Upper lobe of left lung (tissue), 6 donors: ENCODE measurements around the gene NID2. TPM values are rescaled to one million over a fixed set of nuclear protein-coding genes. Genes with fewer than 3 reads are reported as not detected.

ENCODE experiments used
- ATAC-seq, 2 donors: fragments of 200-7000 bp; cut with Tn5 transposase; one replicate each; pipeline ENCODE4 v1.9.1; 2022; ENCODE audit warnings: mild to moderate bottlenecking in 2 of 2, moderate library complexity in 2 of 2; ENCODE audit not compliant: low FRiP score in 2 of 2
- DNase-seq, 2 donors: peaks; one replicate each; pipeline ENCODE4 v3.0.0-alpha.2; 2019 to 2020
- H3K27ac ChIP-seq, 4 donors: fragments of 200-600 bp; sonication (generic); one replicate each; pipeline ENCODE4 v1.5.1; 2016 to 2019
- H3K27me3 ChIP-seq, 4 donors: fragments of 200-600 bp; sonication (generic); one replicate each; pipeline ENCODE4 v1.5.1; 2017 to 2019
- H3K36me3 ChIP-seq, 4 donors: fragments of 200-600 bp; sonication (generic); one replicate each; pipeline ENCODE4 v1.5.1; 2016 to 2019
- H3K4me1 ChIP-seq, 4 donors: fragments of 200-600 bp; sonication (generic); one replicate each; pipeline ENCODE4 v1.5.1; 2018 to 2019
- H3K4me3 ChIP-seq, 4 donors: fragments of 200-600 bp; sonication (generic); one replicate each; pipeline ENCODE4 v1.5.1; 2017 to 2019; ENCODE audit warnings: mild to moderate bottlenecking in 2 of 4, moderate library complexity in 1 of 4
- H3K9me3 ChIP-seq, 4 donors: fragments of 200-600 bp; sonication (generic); one replicate each; pipeline ENCODE4 v1.5.1; 2018 to 2019
- EP300 ChIP-seq, 4 donors: sonication (generic); formaldehyde crosslinking; IDR thresholded peaks; one replicate each; pipeline ENCODE4 v1.5.1; 2017; ENCODE audit warnings: antibody characterized with exemption in 4 of 4, control low read depth in 2 of 4
- POLR2A ChIP-seq, 4 donors: fragments of 450-650 bp; IDR thresholded peaks; one replicate each; pipeline ENCODE4 v1.5.1; 2016 to 2017; ENCODE audit warnings: antibody characterized with exemption in 4 of 4, mild to moderate bottlenecking in 2 of 4
- POLR2AphosphoS5 ChIP-seq, 2 donors: sonication (generic); formaldehyde crosslinking; IDR thresholded peaks; one replicate each; pipeline ENCODE4 v1.5.1; 2017; ENCODE audit warnings: antibody characterized with exemption in 2 of 2
- WGBS, 2 donors: methylation state at CpG; one replicate each; pipeline ENCODE4 v1.1.5; 2017 to 2018; 5-methylcytosine and 5-hydroxymethylcytosine counted together
- total RNA-seq, 6 donors: library from RNA; depleted of rRNA in 4 of 6; stranded (reverse); fragments of >200 nt in 4 of 6; gene quantifications; one replicate each; pipeline versions ENCODE4 v1.1.0 to v1.2.1, GENCODE V29; 2016 to 2021
- TF ChIP-seq, protein P1 (sequence below), 6 experiments: fragments of 450-650 bp in 4 of 6; fragments of 200-600 bp in 2 of 6; sonication (generic) in 2 of 6; IDR thresholded peaks; one replicate each; pipeline ENCODE4 v1.5.1; 2016 to 2019; ENCODE audit warnings: antibody characterized with exemption in 6 of 6
- donor health status: DM: no; HTN: no; CAD: no; lungs with moderate emphysema.
- donor health status: DM: no; HTN: yes; CAD: no; lungs with severe emphysema.

Gene NID2
- total RNA-seq, 6 donors from 2014 or later: 4.9 to 33.5 (median 8.3) TPM

- peaks cover 0 to 9% (median 5%) of the 10 kb centered on the region in 4 donors for H3K27me3 ChIP-seq
- DNase-seq (no peak), ATAC-seq (no peak)
- TF ChIP-seq, protein P1, sequence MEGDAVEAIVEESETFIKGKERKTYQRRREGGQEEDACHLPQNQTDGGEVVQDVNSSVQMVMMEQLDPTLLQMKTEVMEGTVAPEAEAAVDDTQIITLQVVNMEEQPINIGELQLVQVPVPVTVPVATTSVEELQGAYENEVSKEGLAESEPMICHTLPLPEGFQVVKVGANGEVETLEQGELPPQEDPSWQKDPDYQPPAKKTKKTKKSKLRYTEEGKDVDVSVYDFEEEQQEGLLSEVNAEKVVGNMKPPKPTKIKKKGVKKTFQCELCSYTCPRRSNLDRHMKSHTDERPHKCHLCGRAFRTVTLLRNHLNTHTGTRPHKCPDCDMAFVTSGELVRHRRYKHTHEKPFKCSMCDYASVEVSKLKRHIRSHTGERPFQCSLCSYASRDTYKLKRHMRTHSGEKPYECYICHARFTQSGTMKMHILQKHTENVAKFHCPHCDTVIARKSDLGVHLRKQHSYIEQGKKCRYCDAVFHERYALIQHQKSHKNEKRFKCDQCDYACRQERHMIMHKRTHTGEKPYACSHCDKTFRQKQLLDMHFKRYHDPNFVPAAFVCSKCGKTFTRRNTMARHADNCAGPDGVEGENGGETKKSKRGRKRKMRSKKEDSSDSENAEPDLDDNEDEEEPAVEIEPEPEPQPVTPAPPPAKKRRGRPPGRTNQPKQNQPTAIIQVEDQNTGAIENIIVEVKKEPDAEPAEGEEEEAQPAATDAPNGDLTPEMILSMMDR (IDR thresholded peaks at IDR 0.05): no peak
- TF ChIP-seq EP300 (IDR thresholded peaks at IDR 0.05) (no peak), POLR2A (IDR thresholded peaks at IDR 0.05) (no peak), POLR2AphosphoS5 (IDR thresholded peaks at IDR 0.05) (no peak)
- no peaks in the 10 kb centered on the region for H3K9me3 ChIP-seq
- no peak overlapping the region for H3K27ac ChIP-seq
- no peak overlapping the region for H3K4me3 ChIP-seq
- peaks cover 8 to 30% (median 22%) of the 10 kb centered on the region in 4 donors for H3K4me1 ChIP-seq
- WGBS, 2 donors: 72 to 91% methylated on average over 2 of the region's 2 CpGs
- no peaks in the 10 kb centered on the region for H3K36me3 ChIP-seq
Observed at GRCh38 chr14:52072266-52072780, 3.5 kb upstream of the NID2 start.

GRCh38 chr14:52071675-52072074, 2.8 kb upstream of the NID2 start:
- H3K27me3 ChIP-seq: peaks cover 0 to 12% (median 6%) of the 10 kb centered on the region in 4 donors
- 35 to 37% methylated on average over 3 of the region's 3 CpGs for WGBS, 2 donors
- TF ChIP-seq POLR2AphosphoS5 (IDR thresholded peaks at IDR 0.05) (no peak), EP300 (IDR thresholded peaks at IDR 0.05) (no peak), POLR2A (IDR thresholded peaks at IDR 0.05) (no peak)
- TF ChIP-seq, protein P1 (IDR thresholded peaks at IDR 0.05): no peak

DNA sequence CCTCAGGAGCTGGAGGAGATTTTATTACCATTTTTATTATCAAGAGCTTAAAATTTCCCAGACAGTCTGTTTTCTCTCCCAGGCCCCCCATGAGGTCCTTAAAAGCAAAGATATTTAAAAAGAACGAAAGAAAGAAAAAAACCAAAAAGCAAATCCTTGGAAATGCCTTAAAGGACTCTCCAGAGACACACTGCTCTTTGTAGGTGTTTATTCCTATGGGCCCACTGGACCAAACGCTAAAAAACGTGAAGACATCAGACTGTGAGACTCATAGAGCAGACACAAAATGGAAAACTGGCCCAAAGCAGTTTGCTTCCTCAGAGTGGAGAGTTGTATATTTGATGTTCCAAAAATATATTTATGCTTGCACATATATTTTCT, 1.2 kb upstream of the NID2 start:
- WGBS, 2 donors: 68% methylated on average over 3 of the region's 3 CpGs
- Histone ChIP-seq H3K9me3 (no peaks in the 10 kb centered on the region), H3K36me3 (no peaks in the 10 kb centered on the region), H3K4me3 (peak overlapping the region in 2 of 4 donors; percentile 50 to 63), H3K27ac (peak overlapping the region in 3 of 4 donors; percentile 82 to 84 (median 84)), H3K27me3 (peaks cover 0 to 12% (median 6%) of the 10 kb centered on the region in 4 donors), H3K4me1 (peaks cover 8 to 32% (median 22%) of the 10 kb centered on the region in 4 donors)
- TF ChIP-seq POLR2AphosphoS5 (IDR thresholded peaks at IDR 0.05): no peak
- TF ChIP-seq, protein P1 (IDR thresholded peaks at IDR 0.05): no peak
- TF ChIP-seq POLR2A (IDR thresholded peaks at IDR 0.05): no peak
- no peak for TF ChIP-seq EP300 (IDR thresholded peaks at IDR 0.05)
- no peak for DNase-seq
- no peak for ATAC-seq

More at GRCh38 chr14:52071675-52072074, 2.8 kb upstream of the NID2 start:
- Histone ChIP-seq H3K9me3 (no peaks in the 10 kb centered on the region), H3K4me3 (no peak overlapping the region), H3K27ac (no peak overlapping the region), H3K4me1 (peaks cover 8 to 32% (median 22%) of the 10 kb centered on the region in 4 donors), H3K36me3 (no peaks in the 10 kb centered on the region)
- no peak for DNase-seq
- no peak for ATAC-seq

DNA sequence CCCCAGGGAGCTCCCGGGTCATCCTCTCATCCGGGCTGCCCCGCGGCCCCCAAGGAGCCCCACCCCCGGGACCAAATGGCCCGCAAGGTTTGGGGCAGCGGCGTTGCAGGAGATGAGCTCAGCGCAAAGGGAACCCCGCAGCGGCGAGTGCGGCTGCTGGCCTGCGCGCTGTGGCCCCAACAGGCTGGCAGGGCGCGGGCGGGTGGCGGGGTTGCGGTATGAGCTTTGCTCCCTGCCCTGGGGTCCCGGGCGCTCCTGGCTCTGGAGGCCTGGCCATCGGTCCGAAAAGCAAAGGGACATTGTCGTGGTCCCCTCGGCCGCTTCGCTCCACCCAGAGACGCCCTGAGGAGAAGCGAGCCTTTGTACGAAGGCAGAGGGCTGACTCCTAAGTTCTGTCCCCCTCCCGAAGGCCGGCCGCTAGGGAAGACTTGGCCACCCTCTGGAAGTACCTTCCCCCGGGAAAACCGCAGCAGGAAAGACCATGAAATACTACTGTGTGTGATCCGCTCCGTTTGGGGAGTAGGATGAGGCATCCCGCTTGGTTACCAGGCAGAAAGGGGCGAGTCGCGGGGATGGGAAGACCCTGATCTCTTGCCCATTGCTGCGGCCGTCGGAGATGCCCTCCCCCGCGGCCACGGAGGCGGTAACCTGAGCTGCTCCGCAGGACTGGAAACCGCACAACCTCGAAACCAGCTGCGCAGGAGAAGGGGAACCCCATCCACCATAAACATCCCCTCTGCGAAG, 620 bp upstream of the NID2 start:
- TF ChIP-seq, protein P1 (IDR thresholded peaks at IDR 0.05): peak in 1 of 6 experiments; percentile 7
- no peak for TF ChIP-seq EP300 (IDR thresholded peaks at IDR 0.05)
- peak in 1 of 4 donors; percentile 23 for TF ChIP-seq POLR2A (IDR thresholded peaks at IDR 0.05)
- Histone ChIP-seq H3K36me3 (no peaks in the 10 kb centered on the region), H3K27ac (peak overlapping the region; percentile 38 to 84 (median 83)), H3K9me3 (no peaks in the 10 kb centered on the region), H3K27me3 (peaks cover 0 to 12% (median 6%) of the 10 kb centered on the region in 4 donors), H3K4me3 (peak overlapping the region; percentile 8 to 69 (median 56)), H3K4me1 (peaks cover 8 to 32% (median 22%) of the 10 kb centered on the region in 4 donors)
- ATAC-seq (peak; percentile 30 to 79), DNase-seq (peak in 1 of 2 donors; percentile 89)
- WGBS, 2 donors: 8 to 41% methylated on average over 9 to 52 of the region's 54 CpGs
